H9 (cell line): Measurements from ENCODE around the gene FXYD3. TPM values are rescaled to one million over a fixed set of nuclear protein-coding genes. Genes with fewer than 3 reads are reported as not detected.

Experiments used
- DNase-seq: peaks from one replicate; pipeline ENCODE4 v3.0.0-alpha.2; 2017
- H2AFZ ChIP-seq: one replicate; pipeline ENCODE4 v1.6.1; 2013; ENCODE audit warnings: mild to moderate bottlenecking, low read length, control low read depth, moderate library complexity
- H2AK5ac ChIP-seq: 2 replicates; pipeline ENCODE4 v1.6.1; 2013; ENCODE audit warnings: low read length, control low read depth, mixed read lengths; ENCODE audit not compliant: insufficient read length
- H2BK120ac ChIP-seq: one replicate; pipeline ENCODE4 v1.6.1; 2013; ENCODE audit warnings: low read depth, mild to moderate bottlenecking, low read length, control low read depth, inconsistent platforms; ENCODE audit not compliant: poor library complexity, severe bottlenecking
- H2BK12ac ChIP-seq: 2 replicates; pipeline ENCODE4 v1.6.1; 2013; ENCODE audit warnings: low read length, control low read depth, mixed read lengths, low read depth; ENCODE audit not compliant: insufficient read length
- H2BK15ac ChIP-seq: 2 replicates; pipeline ENCODE4 v1.6.1; 2013; ENCODE audit warnings: low read depth, low read length, control low read depth
- H2BK20ac ChIP-seq: one replicate; pipeline ENCODE4 v1.6.1; 2013; ENCODE audit warnings: low read depth, mild to moderate bottlenecking, low read length, control low read depth, inconsistent platforms; ENCODE audit not compliant: poor library complexity, severe bottlenecking
- H2BK5ac ChIP-seq: 2 replicates; pipeline ENCODE4 v1.6.1; 2013; ENCODE audit warnings: low read length, control low read depth, mixed read lengths; ENCODE audit not compliant: insufficient read length
- H3K14ac ChIP-seq: 2 replicates; pipeline ENCODE4 v1.6.1; 2013; ENCODE audit warnings: low read length, control low read depth; ENCODE audit not compliant: insufficient read depth
- H3K18ac ChIP-seq: 2 replicates; pipeline ENCODE4 v1.6.1; 2013; ENCODE audit warnings: low read depth, mild to moderate bottlenecking, mixed read lengths, low read length, control low read depth; ENCODE audit not compliant: insufficient read length
- H3K23ac ChIP-seq: 2 replicates; pipeline ENCODE4 v1.6.1; 2013; ENCODE audit warnings: low read length, control low read depth, mixed read lengths, low read depth; ENCODE audit not compliant: insufficient read length
- H3K23me2 ChIP-seq: 2 replicates; pipeline ENCODE4 v1.6.1; 2013; ENCODE audit warnings: low read depth, mild to moderate bottlenecking, mixed read lengths, low read length, control low read depth; ENCODE audit not compliant: insufficient read length, poor library complexity, severe bottlenecking
- H3K27ac ChIP-seq: 2 replicates; pipeline ENCODE4 v1.5.1; 2013; ENCODE audit warnings: low read length, control low read depth, mixed read lengths, low read depth; ENCODE audit not compliant: insufficient read length
- H3K27me3 ChIP-seq: 2 replicates; pipeline ENCODE4 v1.6.1; 2013; ENCODE audit warnings: low read length, control low read depth, inconsistent platforms; ENCODE audit not compliant: insufficient read depth
- H3K4ac ChIP-seq: 2 replicates; pipeline ENCODE4 v1.6.1; 2013; ENCODE audit warnings: low read depth, mild to moderate bottlenecking, control low read depth, inconsistent platforms, low read length, moderate library complexity
- H3K4me1 ChIP-seq: 2 replicates; pipeline ENCODE4 v1.6.1; 2013; ENCODE audit warnings: low read length, control low read depth, inconsistent platforms; ENCODE audit not compliant: insufficient read depth
- H3K4me2 ChIP-seq: 2 replicates; pipeline ENCODE4 v1.6.1; 2013; ENCODE audit warnings: low read length, control low read depth, mixed read lengths; ENCODE audit not compliant: insufficient read length, insufficient read depth
- H3K56ac ChIP-seq: 2 replicates; pipeline ENCODE4 v1.6.1; 2013; ENCODE audit warnings: low read depth, mild to moderate bottlenecking, mixed read lengths, low read length, control low read depth; ENCODE audit not compliant: insufficient read length
- H3K79me1 ChIP-seq: 2 replicates; pipeline ENCODE4 v1.6.1; 2013; ENCODE audit warnings: low read depth, mild to moderate bottlenecking, moderate library complexity, low read length, control low read depth, inconsistent platforms; ENCODE audit not compliant: insufficient read depth, poor library complexity, severe bottlenecking
- H3K79me2 ChIP-seq: 2 replicates; pipeline ENCODE4 v1.6.1; 2013; ENCODE audit warnings: low read length, control low read depth, inconsistent platforms; ENCODE audit not compliant: insufficient read depth
- H3K9ac ChIP-seq: 2 replicates; pipeline ENCODE4 v1.6.1; 2013; ENCODE audit warnings: low read length, control low read depth, mixed read lengths; ENCODE audit not compliant: insufficient read length; ENCODE audit errors: extremely low read depth
- H3K9me3 ChIP-seq: one replicate; pipeline ENCODE4 v1.6.1; 2013; ENCODE audit warnings: low read depth, low read length, inconsistent platforms; ENCODE audit not compliant: control insufficient read depth
- H3T11ph ChIP-seq: one replicate; pipeline ENCODE4 v1.6.1; 2013; ENCODE audit warnings: mild to moderate bottlenecking, low read length, control low read depth, inconsistent platforms
- H4K20me1 ChIP-seq: one replicate; pipeline ENCODE4 v1.6.1; 2013; ENCODE audit not compliant: control insufficient read depth, insufficient read length, insufficient read depth
- H4K5ac ChIP-seq: 2 replicates; pipeline ENCODE4 v1.6.1; 2013; ENCODE audit warnings: low read depth, mild to moderate bottlenecking, mixed read lengths, low read length, control low read depth; ENCODE audit not compliant: insufficient read length
- H4K8ac ChIP-seq: replicated peaks from 2 replicates; pipeline ENCODE4 v1.6.1; 2013; ENCODE audit warnings: low read length, control low read depth, mixed read lengths, low read depth; ENCODE audit not compliant: insufficient read length
- H4K91ac ChIP-seq: 2 replicates; pipeline ENCODE4 v1.6.1; 2013; ENCODE audit warnings: low read depth, mild to moderate bottlenecking, moderate library complexity, mixed read lengths, low read length, control low read depth; ENCODE audit not compliant: insufficient read length
- H3K27ac Mint-ChIP-seq, 3 experiments: 2 replicates in 2 of 3; 3 replicates in 1 of 3; pipeline ENCODE4 v1.8.0; 2020 to 2021; ENCODE audit warnings: mixed read lengths in 3 of 3, mild to moderate bottlenecking in 1 of 3, moderate library complexity in 1 of 3
- H3K27me3 Mint-ChIP-seq: 2 replicates; pipeline ENCODE4 v1.8.0; 2021; ENCODE audit warnings: low read depth, mild to moderate bottlenecking, moderate library complexity, mixed read lengths
- H3K36me3 Mint-ChIP-seq, 3 experiments: 2 replicates in 2 of 3; 3 replicates in 1 of 3; pipeline ENCODE4 v1.8.0; 2020 to 2021; ENCODE audit warnings: low read depth in 3 of 3, mixed read lengths in 3 of 3; ENCODE audit not compliant: insufficient read depth in 1 of 3
- H3K4me1 Mint-ChIP-seq, 2 experiments: 2 replicates each; pipeline ENCODE4 v1.8.0; 2020; ENCODE audit warnings: mixed read lengths in 2 of 2
- H3K4me3 Mint-ChIP-seq, 2 experiments: 2 replicates in 1 of 2; 3 replicates in 1 of 2; pipeline ENCODE4 v1.8.0; 2020 to 2021; ENCODE audit warnings: mild to moderate bottlenecking in 2 of 2, mixed read lengths in 2 of 2, moderate library complexity in 1 of 2
- H3K9me3 Mint-ChIP-seq, 2 experiments: 2 replicates in 1 of 2; 3 replicates in 1 of 2; pipeline ENCODE4 v1.8.0; 2020; ENCODE audit warnings: mild to moderate bottlenecking in 2 of 2, mixed read lengths in 2 of 2, moderate library complexity in 1 of 2
- WGBS: extraction: QIAGEN DNeasy Blood & Tissue Kit; methylation state at CpG from one replicate; pipeline ENCODE4 v1.1.7; 2013; ENCODE audit warnings: missing lambda C conversion rate, low lambda C conversion rate, mixed read lengths; ENCODE audit not compliant: insufficient read length; ENCODE audit errors: extremely low coverage; 5-methylcytosine and 5-hydroxymethylcytosine counted together
- total RNA-seq: library from RNA; stranded (reverse); gene quantifications from 2 replicates; pipeline ENCODE4 v1.2.1, GENCODE V29; 2021
- TF ChIP-seq, protein P1 (sequence below): fragments of 200-600 bp; sonication (generic); conservative IDR thresholded peaks from 3 replicates; pipeline ENCODE4 v1.8.0; 2021; ENCODE audit warnings: antibody characterized with exemption, mild to moderate bottlenecking

The FXYD3 gene
- total RNA-seq, 1 experiment from 2014 or later: 1.5 TPM

DNA sequence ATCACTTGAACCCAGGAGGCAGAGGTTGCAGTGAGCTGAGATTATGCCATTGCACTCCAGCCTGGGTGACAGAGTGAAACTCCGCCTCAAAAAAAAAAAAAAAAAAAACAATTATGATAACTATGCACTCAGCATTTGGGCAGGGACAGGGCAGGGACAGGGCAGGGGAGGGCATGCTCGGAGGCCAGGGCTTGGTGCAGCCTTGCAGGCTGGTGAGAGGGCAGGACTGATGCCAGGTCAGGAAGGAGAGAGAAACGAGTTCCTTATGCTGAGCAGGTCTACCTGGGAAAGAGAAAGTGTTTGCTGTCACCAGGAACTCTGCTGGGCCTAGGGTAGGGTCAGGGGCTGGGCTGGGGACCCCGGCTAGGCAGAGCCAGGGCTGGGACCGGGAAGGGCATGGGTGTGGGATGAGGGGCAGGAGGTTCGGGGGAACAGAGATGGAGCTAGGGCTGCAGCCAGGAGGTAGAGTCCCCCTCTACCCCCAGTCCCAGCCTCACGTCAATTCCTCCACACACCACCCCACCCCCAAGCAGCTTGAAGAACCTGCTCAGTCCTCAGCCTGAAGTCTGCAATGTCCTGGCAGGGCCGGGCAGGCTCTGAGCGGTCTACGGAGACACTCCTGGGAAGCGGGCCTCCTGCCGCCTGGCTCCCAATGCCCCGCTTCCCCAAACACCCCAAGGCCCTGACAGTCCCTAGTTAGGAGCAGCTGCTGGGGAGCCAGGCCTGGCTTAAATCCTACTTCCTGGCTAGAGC is 2.8 kb downstream of the FXYD3 start:
- Histone ChIP-seq H3K9me3 (no peaks in the 10 kb centered on the region), H4K20me1 (no peaks in the 10 kb centered on the region), H3K4me1 (no peaks in the 10 kb centered on the region; the same call in 1 of the 2 replicates), H4K8ac (no peak overlapping the region), H2AK5ac (no peak overlapping the region), H3K4me2 (no peak overlapping the region), H3K18ac (no peak overlapping the region), H3K14ac (no peak overlapping the region), H3K79me1 (no peaks in the 10 kb centered on the region), H2BK12ac (no peak overlapping the region), H2BK120ac (no peak overlapping the region), H3K56ac (no peak overlapping the region), H2BK15ac (no peak overlapping the region), H4K5ac (no peak overlapping the region), H3K4ac (no peak overlapping the region), H2BK5ac (no peak overlapping the region), H3K27ac (no peak overlapping the region), H2BK20ac (no peak overlapping the region), H3T11ph (no peak overlapping the region), H3K79me2 (no peaks in the 10 kb centered on the region), H4K91ac (no peak overlapping the region), H3K23me2 (no peaks in the 10 kb centered on the region), H3K27me3 (no peaks in the 10 kb centered on the region), H2AFZ (no peak overlapping the region), H3K23ac (no peak overlapping the region), H3K9ac (no peak overlapping the region)
- no peak overlapping the region for H3K4me3 Mint-ChIP-seq
- H3K27ac Mint-ChIP-seq: no peak overlapping the region
- TF ChIP-seq, protein P1, sequence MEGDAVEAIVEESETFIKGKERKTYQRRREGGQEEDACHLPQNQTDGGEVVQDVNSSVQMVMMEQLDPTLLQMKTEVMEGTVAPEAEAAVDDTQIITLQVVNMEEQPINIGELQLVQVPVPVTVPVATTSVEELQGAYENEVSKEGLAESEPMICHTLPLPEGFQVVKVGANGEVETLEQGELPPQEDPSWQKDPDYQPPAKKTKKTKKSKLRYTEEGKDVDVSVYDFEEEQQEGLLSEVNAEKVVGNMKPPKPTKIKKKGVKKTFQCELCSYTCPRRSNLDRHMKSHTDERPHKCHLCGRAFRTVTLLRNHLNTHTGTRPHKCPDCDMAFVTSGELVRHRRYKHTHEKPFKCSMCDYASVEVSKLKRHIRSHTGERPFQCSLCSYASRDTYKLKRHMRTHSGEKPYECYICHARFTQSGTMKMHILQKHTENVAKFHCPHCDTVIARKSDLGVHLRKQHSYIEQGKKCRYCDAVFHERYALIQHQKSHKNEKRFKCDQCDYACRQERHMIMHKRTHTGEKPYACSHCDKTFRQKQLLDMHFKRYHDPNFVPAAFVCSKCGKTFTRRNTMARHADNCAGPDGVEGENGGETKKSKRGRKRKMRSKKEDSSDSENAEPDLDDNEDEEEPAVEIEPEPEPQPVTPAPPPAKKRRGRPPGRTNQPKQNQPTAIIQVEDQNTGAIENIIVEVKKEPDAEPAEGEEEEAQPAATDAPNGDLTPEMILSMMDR: no peak
- peaks cover 9% of the 10 kb centered on the region for H3K27me3 Mint-ChIP-seq
- peaks cover 43 to 56% of the 10 kb centered on the region in 2 experiments for H3K4me1 Mint-ChIP-seq
- no peak for DNase-seq
- no CpG with 5 or more reads among the region's 13 CpGs for WGBS
- no peaks in the 10 kb centered on the region for H3K36me3 Mint-ChIP-seq
- no peaks in the 10 kb centered on the region for H3K9me3 Mint-ChIP-seq
